Measurements from ENCODE around the gene PRICKLE2.

PRICKLE2 gene

GRCh38 chr3:64152676-64153466, 72.4 kb downstream of the PRICKLE2 start:
- no peak for DNase-seq

GRCh38 chr3:64152086-64152485, 73.2 kb downstream of the PRICKLE2 start:
- DNase-seq = no peak

GRCh38 chr3:64151342-64151871, 73.9 kb downstream of the PRICKLE2 start:
- DNase-seq = no peak

DNA sequence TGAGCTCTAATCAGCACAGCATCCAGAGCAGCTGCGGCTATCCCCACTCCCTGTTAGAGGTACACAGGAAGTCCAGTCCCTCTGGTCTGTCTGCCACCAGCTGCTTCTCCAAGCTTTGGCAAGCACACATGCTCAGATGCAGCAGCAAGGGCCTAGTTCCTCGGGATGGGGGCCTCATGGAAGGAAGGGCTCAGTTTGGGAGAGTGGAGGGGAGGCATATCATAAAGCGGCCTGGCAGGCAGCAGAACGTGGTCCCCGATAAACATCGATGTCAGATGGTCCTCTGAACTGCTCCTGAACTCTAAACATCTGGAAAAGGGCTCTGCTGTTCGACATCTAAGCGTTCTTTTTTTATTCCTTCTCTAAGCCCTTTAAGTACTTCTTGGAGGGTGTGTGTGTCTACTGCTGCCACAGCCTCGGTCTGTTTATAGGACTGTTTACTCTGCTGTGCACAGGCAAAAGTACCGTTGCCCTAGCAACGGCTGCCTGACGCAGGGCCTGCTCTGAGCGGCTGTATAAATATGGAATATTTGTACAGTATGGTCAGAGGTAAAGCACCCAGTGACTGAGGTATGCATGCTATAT, 74.6 kb downstream of the PRICKLE2 start:
- DNase-seq = no peak

DNA sequence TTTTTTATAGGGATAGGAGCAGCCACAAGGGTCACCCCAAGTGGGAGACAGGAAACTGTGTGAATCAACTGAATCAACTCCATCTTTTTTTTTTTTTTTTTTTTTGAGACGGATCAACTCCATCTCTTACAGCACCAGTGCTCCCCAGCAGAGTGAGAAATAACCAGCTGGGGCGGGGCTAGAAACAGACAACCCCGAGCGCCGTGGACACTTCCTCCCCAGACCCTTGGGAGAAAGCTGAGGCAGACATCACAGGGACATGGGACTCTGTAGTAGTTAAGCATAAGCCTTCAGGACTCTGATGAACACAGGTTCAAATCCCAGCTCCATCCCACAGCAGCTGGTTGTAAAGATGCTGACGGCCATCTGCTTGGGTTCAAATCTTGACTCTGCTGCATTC, 75.4 kb downstream of the PRICKLE2 start:
- DNase-seq = no peak

DNA sequence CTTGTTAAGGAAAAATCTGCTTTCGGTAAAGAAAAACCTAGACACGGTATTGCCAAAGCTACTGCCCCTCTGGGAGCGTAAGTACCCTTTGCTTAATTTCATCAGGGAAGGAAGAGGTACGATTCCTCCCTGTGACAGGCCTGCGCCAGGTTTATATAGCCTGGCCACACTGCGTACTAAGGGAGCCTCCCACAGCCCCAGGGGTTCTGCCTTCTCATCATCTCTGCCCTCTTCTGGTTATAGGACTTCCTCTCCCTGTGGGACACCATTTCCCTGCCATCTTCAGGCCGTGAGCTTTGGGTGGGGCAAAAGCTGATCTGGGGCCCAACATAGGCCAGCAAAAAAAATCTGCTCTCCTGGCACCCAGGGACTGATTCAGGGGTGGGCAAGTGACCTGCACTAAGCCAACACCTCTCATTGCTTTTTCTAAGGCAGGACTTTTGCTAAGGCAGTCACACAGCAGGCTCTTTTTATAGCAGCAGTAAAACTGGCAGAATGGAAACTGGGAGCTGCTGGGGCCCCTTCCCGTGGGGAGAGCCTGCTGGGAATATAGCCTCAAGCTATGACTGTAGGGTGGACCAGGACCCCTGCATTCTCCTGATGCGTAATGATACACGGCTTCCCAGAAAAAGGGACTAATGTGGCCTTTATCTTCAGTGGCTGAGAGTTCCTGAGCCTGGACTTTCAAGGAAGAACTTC, 76.2 kb downstream of the PRICKLE2 start:
- DNase-seq = no peak

DNA sequence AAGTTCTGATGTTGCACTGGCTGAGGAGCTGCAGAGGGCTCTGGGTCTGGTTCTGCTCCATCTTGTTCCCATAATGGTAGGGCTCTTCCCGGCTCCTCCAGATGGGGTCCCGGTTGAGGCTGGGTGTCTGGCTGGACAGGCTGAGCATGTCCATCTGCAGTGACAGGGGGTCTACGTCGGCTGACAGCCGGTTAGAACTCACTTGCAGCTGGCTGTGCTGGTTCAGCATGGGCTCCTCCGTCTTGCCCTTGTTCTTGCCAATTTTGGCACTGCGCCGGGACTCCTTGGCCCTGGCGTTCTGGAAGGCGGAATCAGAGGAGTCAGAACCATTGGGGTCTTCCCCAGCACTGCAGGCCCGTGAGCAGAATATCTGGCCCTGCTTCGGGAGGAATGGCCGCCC, 78.1 kb downstream of the PRICKLE2 start:
- no peak for DNase-seq

DNA sequence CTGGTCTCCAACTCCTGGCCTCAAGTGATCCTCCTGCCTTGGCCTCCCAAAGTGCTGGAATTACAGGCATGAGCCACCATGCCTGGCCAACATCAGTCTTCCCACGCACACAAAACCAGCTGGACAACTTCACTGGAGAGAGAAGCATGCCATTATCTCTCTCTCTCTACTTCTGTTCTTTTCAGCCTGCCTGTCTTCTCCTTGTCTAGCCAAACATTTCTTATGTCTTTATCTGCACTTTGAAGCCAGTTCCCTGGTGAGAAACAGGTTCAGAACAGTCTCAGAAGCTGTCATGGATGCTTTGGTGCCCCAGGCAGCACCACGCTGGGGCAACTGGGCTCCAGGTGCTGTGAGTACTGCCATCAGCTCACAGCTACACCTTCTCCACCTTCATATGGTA, 79.8 kb downstream of the PRICKLE2 start:
- no peak for DNase-seq

- DNase-seq = no peak
These were observed 80.9 kb downstream of the PRICKLE2 start for GRCh38 chr3:64144241-64144900.

DNA sequence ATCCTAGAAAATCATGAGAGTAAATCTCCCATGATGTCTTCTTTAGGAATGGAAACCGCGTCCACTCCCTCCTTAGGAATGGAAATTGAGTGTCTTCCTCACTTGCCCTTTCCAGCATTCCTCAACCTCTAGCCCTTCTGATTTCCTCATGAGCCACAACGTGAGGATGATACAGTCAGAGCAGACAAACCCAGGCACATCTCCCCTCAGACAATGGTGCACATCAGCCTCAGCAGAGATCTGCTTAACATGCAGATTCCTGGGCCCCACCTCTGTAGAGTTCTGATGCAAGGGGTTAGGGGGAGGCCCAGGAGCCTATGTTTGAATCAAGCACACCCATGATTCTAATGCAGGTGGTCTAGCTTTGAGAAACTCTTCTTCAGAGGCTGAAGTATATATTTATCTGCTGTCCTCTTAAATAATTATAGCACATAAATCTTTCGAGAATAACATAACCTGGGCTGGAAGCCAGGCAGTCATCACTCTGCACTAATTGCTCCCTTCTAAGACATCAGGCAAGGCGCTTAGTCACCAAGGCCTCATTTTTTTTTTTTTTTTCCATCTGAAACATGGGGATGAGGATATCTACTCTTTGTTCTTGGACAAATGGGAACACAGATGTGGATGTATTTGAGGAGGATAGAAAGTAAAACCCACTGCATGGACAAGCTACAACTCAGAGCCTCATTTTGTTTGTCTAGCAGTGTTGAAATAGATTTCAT, 81.7 kb downstream of the PRICKLE2 start:
- no peak for DNase-seq

DNA sequence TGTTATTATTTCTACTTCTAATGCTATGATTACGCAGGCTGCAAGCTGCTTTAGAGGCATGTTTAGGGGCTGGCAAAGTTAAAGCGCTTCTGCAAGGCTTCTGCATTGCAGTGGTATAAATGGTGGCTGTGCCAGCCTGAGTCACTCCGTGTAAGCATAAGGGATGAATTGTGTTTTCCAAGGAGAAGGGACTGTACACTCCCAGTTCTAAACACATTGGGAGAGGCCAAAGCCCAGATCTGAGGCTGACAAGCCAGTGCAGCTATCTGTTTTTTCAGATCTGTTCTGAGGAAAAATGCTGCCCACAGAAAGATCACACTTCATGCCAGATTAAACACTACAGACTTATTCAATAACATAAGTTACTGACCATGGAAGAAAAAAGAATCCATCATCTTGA, 83.8 kb downstream of the PRICKLE2 start:
- no peak for DNase-seq

DNA sequence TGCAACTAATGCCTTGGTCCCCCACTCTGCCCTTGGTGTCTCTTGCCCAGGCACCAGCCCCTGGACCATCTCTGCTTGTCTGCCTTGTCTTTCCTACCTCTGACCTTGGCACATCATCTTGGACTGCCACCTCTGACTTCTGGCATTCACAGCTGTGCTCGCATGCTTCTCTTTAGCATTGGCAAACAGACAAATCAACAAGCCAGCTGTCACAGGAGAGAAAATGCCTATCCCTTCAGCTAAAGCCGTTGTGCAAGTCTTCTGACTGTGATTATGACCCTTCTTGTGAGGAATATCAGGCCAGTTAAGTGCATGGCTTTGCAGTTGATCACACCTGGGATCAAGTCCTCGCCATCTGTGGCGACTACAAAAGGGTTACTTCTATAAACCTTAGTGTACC, 84.6 kb downstream of the PRICKLE2 start:
- no peak for DNase-seq

DNA sequence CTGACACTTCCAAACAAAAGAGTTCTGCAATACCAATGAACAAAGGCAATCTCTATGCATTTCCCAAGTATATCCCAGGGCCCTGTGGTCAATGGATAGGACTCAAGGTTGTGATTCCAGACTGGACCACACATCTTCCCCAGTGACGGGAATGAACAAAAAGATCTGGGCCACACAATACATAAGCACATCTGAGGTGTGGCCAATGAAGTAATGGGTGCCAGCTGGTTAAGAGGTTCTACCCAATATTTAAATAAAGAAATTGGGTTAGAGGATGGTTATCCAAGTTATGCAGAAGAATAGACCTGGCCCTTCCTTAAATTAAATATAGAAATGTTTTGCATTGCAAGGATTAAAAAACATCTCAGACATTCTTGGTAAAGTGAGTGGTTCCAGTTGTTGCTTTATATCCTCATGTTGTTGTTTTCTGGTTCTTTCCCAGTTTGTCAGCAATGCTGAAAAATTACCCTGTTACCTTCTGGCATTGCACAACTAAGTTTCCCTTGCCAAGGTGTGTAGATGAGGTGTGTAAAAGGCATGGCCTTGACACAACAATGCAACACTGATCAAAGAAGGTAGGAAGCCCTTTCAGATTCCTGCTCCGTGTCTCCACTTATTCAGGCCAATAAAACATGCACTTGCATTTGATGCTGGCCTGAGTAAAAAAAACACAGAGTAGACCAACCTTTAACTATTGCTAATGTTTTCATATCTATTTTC, 86.5 kb downstream of the PRICKLE2 start:
- DNase-seq = no peak

GRCh38 chr3:64138046-64138445, 87.2 kb downstream of the PRICKLE2 start:
- DNase-seq = no peak

GRCh38 chr3:64134882-64135281, 90.4 kb downstream of the PRICKLE2 start:
- DNase-seq = no peak

DNA sequence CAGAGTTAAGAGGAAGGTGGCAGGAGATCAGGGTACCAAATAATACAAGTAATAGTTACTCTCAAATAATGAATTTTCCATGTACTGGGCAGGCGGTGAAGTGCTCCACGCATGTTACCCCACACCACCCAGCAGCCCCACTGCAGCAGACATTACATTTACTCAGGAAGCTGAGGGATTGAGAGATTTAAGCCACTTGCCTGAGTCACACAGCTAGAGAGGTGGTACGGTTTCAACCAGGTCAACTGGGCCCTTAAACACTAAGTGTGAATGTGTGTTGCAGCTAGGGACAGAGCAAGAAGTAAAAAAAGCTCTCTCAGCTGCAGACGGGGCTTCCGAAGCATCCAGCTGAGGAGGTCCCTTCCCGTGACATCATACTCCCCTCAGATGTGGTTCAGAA, 91.3 kb downstream of the PRICKLE2 start:
- DNase-seq = no peak

GRCh38 chr3:64133272-64133671, 92.0 kb downstream of the PRICKLE2 start:
- no peak for DNase-seq

DNA sequence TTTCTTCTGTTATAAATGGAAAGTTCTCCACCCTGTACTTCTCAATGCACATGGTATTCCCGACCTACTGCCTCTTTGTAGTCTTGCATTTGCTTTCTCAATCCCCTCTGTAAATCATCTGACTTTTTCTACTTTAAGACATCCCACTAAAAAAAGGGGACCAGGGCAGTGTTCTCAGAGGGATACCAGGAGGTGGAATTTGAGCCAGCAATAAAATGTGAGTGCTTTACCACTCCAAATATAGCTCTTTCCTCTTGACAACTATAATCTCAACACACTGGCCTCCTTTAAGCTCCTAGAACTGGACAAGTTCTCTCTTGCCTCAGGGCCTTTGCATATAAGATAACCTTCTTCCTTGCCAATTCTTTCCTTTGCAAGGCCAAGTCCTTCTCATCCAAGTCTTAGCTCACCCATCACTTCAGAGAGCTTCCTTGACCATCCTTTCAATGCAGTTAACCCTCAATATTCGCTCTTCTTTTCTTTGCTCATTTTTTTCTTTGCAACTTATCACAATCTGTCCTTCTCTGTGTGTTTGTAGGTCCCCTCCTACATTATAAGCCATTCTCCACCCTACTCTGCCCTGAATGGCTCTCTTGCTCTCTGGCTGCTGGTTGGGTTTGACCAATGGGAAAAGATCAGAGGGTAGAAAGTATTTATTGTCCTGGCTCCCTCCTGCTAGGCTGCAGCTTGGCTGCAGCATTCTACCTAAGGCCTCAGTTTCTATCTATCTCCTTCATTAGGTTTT, 93.4 kb downstream of the PRICKLE2 start:
- DNase-seq = no peak

DNA sequence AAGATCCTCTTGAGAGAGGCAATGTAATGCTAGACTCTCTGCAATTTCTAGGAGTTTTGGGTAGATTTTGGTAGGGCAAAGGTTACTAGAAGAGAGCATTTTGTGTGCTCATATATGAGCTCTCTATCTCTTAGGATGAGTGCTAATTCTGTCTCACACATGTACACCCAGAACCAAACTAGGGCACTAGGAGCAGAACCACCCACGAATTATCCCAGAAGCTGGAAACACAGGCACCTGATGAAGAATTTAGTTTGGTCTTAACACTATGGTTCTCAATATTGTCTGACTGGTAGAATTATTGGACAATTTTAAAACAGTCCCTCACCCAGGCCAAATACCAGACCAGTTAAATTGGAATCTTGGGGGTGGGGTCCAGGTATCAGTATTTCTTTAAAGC, 94.8 kb downstream of the PRICKLE2 start:
- no peak for DNase-seq

DNA sequence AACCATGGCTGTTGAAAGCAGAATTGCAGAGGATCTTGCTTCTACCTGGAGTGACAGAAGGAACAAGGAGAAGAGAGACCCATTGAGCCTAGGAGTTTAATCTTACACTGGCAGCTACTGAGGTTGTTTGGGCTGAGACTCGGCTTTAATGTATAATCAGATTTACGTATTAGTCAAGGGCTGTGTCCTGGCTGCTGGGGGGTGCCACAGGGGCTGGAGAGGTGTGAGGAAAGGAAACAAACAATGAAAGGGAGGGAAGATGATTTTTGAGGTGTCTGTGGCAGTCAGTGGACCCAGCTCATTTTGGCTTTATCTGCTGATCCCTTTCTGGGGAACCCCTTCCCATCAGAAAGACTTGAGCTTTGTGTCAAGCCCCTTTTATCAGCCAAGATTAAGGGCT, 95.7 kb downstream of the PRICKLE2 start:
- no peak for DNase-seq

DNA sequence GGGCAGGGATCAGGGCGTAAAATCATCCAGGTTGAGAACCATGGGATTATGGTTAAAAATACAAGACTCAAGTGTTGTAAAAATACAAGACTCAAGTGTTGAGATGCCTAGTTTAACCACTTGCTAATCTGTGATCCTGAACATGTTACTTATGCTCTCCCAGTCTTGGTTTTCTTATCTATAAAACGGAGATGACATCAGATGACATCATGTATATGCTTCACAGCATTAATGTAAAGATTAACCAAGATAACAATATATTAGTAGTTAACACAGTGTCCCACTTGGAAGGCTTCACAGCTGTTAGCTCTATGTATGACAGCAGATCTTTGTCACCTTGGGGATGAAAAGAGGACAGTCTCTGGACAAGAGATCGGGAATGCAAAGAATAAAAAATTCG, 96.2 kb downstream of the PRICKLE2 start:
- DNase-seq = no peak

All from activated effector memory CD4-positive, alpha-beta T cell treated with Interleukin-2 at 50 U/mL for 16 hours (primary cell).